PC-9 (cell line): Measurements from ENCODE around the gene GDF10. TPM values are rescaled to one million over a fixed set of nuclear protein-coding genes. Genes with fewer than 3 reads are reported as not detected.

Experiments
- BruUV-seq: library from RNA; stranded (reverse); fragments of 400-500 nt; replicated peaks from 2 replicates; lab custom pipeline; 2021; lab: Mats Ljungman, UMichigan
- CTCF ChIA-PET: fragments of 300-600 bp; sonication (Branson Sonifier 250); formaldehyde crosslinking; loops from one replicate; lab custom pipeline; 2022; ENCODE audit warnings: antibody characterized with exemption; lab: Charles Lee
- POLR2A ChIA-PET: fragments of 300-600 bp; sonication (Branson Sonifier 250); formaldehyde crosslinking; loops from one replicate; lab custom pipeline; 2022; ENCODE audit warnings: antibody characterized with exemption; ENCODE audit not compliant: unreplicated experiment; lab: Charles Lee
- DNase-seq, 2 experiments: peaks; one replicate each; pipeline versions ENCODE4 v3.0.0 to v3.0.0-alpha.2; 2015 to 2022; ENCODE audit warnings: mixed read lengths in 1 of 2
- H2AFZ ChIP-seq: fragments of 200-600 bp; sonication (generic); 2 replicates; pipeline ENCODE4 v1.8.1; 2017; ENCODE audit warnings: antibody characterized with exemption
- H3F3A ChIP-seq: fragments of 200-600 bp; sonication (generic); 2 replicates; pipeline ENCODE4 v1.8.1; 2017; ENCODE audit warnings: antibody characterized with exemption, mild to moderate bottlenecking, low read depth; ENCODE audit not compliant: insufficient read depth
- H3K27ac ChIP-seq: fragments of 200-600 bp; sonication (generic); 2 replicates; pipeline ENCODE4 v1.6.1; 2016; ENCODE audit warnings: mixed run types
- H3K27me3 ChIP-seq: fragments of 200-600 bp; sonication (generic); 2 replicates; pipeline ENCODE4 v1.6.1; 2016; ENCODE audit warnings: low read depth, mixed run types; ENCODE audit not compliant: insufficient read depth
- H3K36me3 ChIP-seq: fragments of 200-600 bp; sonication (generic); 2 replicates; pipeline ENCODE4 v1.6.1; 2016; ENCODE audit warnings: low read depth, mixed run types
- H3K4me1 ChIP-seq: fragments of 200-600 bp; sonication (generic); replicated peaks from 2 replicates; pipeline ENCODE4 v1.6.1; 2016; ENCODE audit warnings: mixed run types; ENCODE audit not compliant: insufficient read depth
- H3K4me2 ChIP-seq: fragments of 200-600 bp; sonication (generic); 2 replicates; pipeline ENCODE4 v1.6.1; 2017; ENCODE audit warnings: mixed run types
- H3K4me3 ChIP-seq: fragments of 200-600 bp; sonication (generic); 2 replicates; pipeline ENCODE4 v1.6.1; 2016; ENCODE audit warnings: mixed run types
- H3K79me2 ChIP-seq: fragments of 200-600 bp; sonication (generic); 2 replicates; pipeline ENCODE4 v1.6.1; 2017; ENCODE audit warnings: low read depth, mixed run types
- H3K9me2 ChIP-seq: fragments of 200-600 bp; sonication (generic); 2 replicates; pipeline ENCODE4 v1.8.1; 2017; ENCODE audit warnings: mild to moderate bottlenecking; ENCODE audit not compliant: insufficient read depth
- H3K9me3 ChIP-seq: fragments of 200-600 bp; sonication (generic); 2 replicates; pipeline ENCODE4 v1.8.1; 2016; ENCODE audit warnings: low read depth; ENCODE audit not compliant: insufficient read depth
- H4K20me1 ChIP-seq: fragments of 200-600 bp; sonication (generic); 2 replicates; pipeline ENCODE4 v1.8.1; 2017; ENCODE audit not compliant: insufficient read depth
- CTCF ChIP-seq: fragments of 200-600 bp; sonication (generic); conservative IDR thresholded peaks from 2 replicates; pipeline ENCODE4 v1.6.1; 2017; ENCODE audit warnings: mixed run types, antibody characterized with exemption, mild to moderate bottlenecking, moderate library complexity
- EZH2 ChIP-seq: fragments of 200-600 bp; sonication (generic); IDR thresholded peaks from 2 replicates; pipeline ENCODE4 v1.8.0; 2017; ENCODE audit warnings: antibody characterized with exemption, low read depth
- intact Hi-C: fragments of 100-400 bp; cut with micrococcal nuclease; formaldehyde crosslinking; loops from one replicate; pipeline ENCODE4 v1.10.0; 2022; ENCODE audit not compliant: unreplicated experiment
- total RNA-seq: library from RNA; stranded (reverse); gene quantifications from 2 replicates; pipeline ENCODE4 v1.2.3, GENCODE V29; 2021

GDF10 gene
- total RNA-seq, 1 experiment from 2014 or later, result not detected

GRCh38 chr10:47277352-47278151 is 22.4 kb upstream of the GDF10 start:
- Histone ChIP-seq H3K27me3 (peaks cover 11% of the 10 kb centered on the region), H3K36me3 (no peaks in the 10 kb centered on the region), H3K79me2 (no peaks in the 10 kb centered on the region), H3K4me3 (no peak overlapping the region), H3K27ac (no peak overlapping the region), H2AFZ (no peak overlapping the region), H3K4me1 (no peaks in the 10 kb centered on the region), H3K4me2 (no peak overlapping the region), H4K20me1 (no peaks in the 10 kb centered on the region), H3K9me2 (no peaks in the 10 kb centered on the region), H3K9me3 (no peaks in the 10 kb centered on the region), H3F3A (no peaks in the 10 kb centered on the region)
- no peak for DNase-seq
- TF ChIP-seq EZH2 (no peak), CTCF (no peak)
- BruUV-seq, result no TSS peak
- ChIA-PET CTCF (no interaction called here), POLR2A (no interaction called here)
- intact Hi-C loops, result no loop called here

- POLR2A ChIA-PET, result no interaction called here
- H3K4me2 ChIP-seq, result no peak overlapping the region
- H3K79me2 ChIP-seq, result no peaks in the 10 kb centered on the region
- H3F3A ChIP-seq, result no peaks in the 10 kb centered on the region
- CTCF ChIA-PET, result no interaction called here
- no peaks in the 10 kb centered on the region for H4K20me1 ChIP-seq
- BruUV-seq, result no TSS peak
- no peak overlapping the region for H2AFZ ChIP-seq
- no peaks in the 10 kb centered on the region for H3K4me1 ChIP-seq
- intact Hi-C loops, result no loop called here
- peaks cover 5% of the 10 kb centered on the region for H3K27me3 ChIP-seq
- no peak for TF ChIP-seq CTCF
- TF ChIP-seq EZH2, result no peak
- H3K36me3 ChIP-seq, result no peaks in the 10 kb centered on the region
- no peak overlapping the region for H3K4me3 ChIP-seq
- H3K9me3 ChIP-seq, result no peaks in the 10 kb centered on the region
- no peaks in the 10 kb centered on the region for H3K9me2 ChIP-seq
- no peak for DNase-seq
- H3K27ac ChIP-seq, result no peak overlapping the region
Observed at GRCh38 chr10:47278152-47278473, 21.9 kb upstream of the GDF10 start.

- Histone ChIP-seq H3K9me3 (no peaks in the 10 kb centered on the region), H3K4me1 (no peaks in the 10 kb centered on the region)
- CTCF ChIA-PET, result no interaction called here
Observed at GRCh38 chr10:47278720-47279119, 21.3 kb upstream of the GDF10 start.

More at GRCh38 chr10:47278720-47279119, 21.3 kb upstream of the GDF10 start:
- Histone ChIP-seq H3K9me2 (no peaks in the 10 kb centered on the region), H3K4me3 (no peak overlapping the region), H4K20me1 (no peaks in the 10 kb centered on the region), H2AFZ (no peak overlapping the region), H3K79me2 (no peaks in the 10 kb centered on the region), H3K36me3 (no peaks in the 10 kb centered on the region), H3K27ac (no peak overlapping the region), H3K4me2 (no peak overlapping the region), H3K27me3 (no peaks in the 10 kb centered on the region; the same call in 1 of the 2 replicates), H3F3A (no peaks in the 10 kb centered on the region)
- BruUV-seq, result no TSS peak
- POLR2A ChIA-PET, result no interaction called here
- intact Hi-C loops, result no loop called here
- no peak for DNase-seq
- TF ChIP-seq EZH2 (no peak), CTCF (no peak)
